Vagina (tissue), 2 donors: ENCODE results near the gene ELP4.

Source experiments
- CTCF ChIP-seq, 3 experiments: fragments of 450-650 bp in 2 of 3; fragments of 200-600 bp in 1 of 3; sonication (generic) in 1 of 3; IDR thresholded peaks; one replicate each; pipeline ENCODE4 v1.5.1; 2017 to 2019; ENCODE audit warnings: antibody characterized with exemption in 3 of 3, mild to moderate bottlenecking in 2 of 3, moderate library complexity in 2 of 3
- POLR2A ChIP-seq, 2 donors: fragments of 450-650 bp; IDR thresholded peaks; one replicate each; pipeline ENCODE4 v1.6.1; 2017; ENCODE audit warnings: antibody characterized with exemption in 2 of 2, mild to moderate bottlenecking in 2 of 2, moderate library complexity in 2 of 2
- POLR2AphosphoS5 ChIP-seq, 2 donors: sonication (generic); formaldehyde crosslinking; IDR thresholded peaks; one replicate each; pipeline ENCODE4 v1.9.0; 2017; ENCODE audit warnings: antibody characterized with exemption in 2 of 2, mild to moderate bottlenecking in 2 of 2, low read depth in 1 of 2; ENCODE audit not compliant: insufficient read depth in 1 of 2

- TF ChIP-seq CTCF (IDR thresholded peaks at IDR 0.05) (no peak), POLR2A (IDR thresholded peaks at IDR 0.05) (no peak), POLR2AphosphoS5 (IDR thresholded peaks at IDR 0.05; ENCODE audit: insufficient read depth in 1 of 2, low read depth in 1 of 2) (no peak)
These were observed 230.6 kb downstream of the ELP4 start for GRCh38 chr11:31740131-31740530.
